ENCODE measurements around the gene CCDC88C. TPM values are rescaled to one million over a fixed set of nuclear protein-coding genes. Genes with fewer than 3 reads are reported as not detected.
A peak's percentile ranks its signal among the peaks of the same experiment; 100 is the strongest.

The CCDC88C gene
- total RNA-seq, 2 experiments from 2014 or later, result 137 to 253 TPM

DNA sequence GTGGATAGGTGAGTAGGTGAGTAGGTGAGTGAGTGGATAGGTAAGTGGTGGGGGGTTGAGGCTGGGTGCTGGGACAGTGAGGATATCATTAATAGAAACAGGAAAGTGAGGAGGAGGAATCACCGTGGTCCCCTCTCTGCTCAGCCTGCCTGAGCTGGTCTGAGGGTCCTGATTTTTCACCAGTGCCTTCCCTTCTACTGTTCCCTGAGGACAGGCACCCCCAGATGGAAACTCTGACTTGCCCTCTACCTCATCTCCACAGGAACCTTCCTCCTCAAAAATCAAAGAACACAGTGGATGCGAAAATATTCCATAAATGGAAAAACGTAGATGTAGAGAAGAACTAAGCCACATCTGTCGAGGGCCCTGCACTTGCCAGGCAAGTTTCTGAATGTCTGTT lies 175.0 kb downstream of the CCDC88C start:
- intact Hi-C loops (cut with micrococcal nuclease; ENCODE audit: unreplicated experiment), result loop anchor here (5.0 kb wide), 1 partner anchor 40 kb away; no protein-coding TSS in a partner anchor
- TF ChIP-seq, protein P1, sequence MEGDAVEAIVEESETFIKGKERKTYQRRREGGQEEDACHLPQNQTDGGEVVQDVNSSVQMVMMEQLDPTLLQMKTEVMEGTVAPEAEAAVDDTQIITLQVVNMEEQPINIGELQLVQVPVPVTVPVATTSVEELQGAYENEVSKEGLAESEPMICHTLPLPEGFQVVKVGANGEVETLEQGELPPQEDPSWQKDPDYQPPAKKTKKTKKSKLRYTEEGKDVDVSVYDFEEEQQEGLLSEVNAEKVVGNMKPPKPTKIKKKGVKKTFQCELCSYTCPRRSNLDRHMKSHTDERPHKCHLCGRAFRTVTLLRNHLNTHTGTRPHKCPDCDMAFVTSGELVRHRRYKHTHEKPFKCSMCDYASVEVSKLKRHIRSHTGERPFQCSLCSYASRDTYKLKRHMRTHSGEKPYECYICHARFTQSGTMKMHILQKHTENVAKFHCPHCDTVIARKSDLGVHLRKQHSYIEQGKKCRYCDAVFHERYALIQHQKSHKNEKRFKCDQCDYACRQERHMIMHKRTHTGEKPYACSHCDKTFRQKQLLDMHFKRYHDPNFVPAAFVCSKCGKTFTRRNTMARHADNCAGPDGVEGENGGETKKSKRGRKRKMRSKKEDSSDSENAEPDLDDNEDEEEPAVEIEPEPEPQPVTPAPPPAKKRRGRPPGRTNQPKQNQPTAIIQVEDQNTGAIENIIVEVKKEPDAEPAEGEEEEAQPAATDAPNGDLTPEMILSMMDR (conservative IDR thresholded peaks at IDR 0.05; ENCODE audit: low read length), result no peak
- no peak for TF ChIP-seq EZH2phosphoT487 (IDR thresholded peaks at IDR 0.05; ENCODE audit: borderline replicate concordance, low read depth, low read length)
- CTCF ChIA-PET (ENCODE audit: unreplicated experiment), result interaction anchor here (1.7 kb wide), 1 partner anchor 13 kb away, joined by 3 read pairs; no protein-coding TSS in a partner anchor
- Histone ChIP-seq H3K4me2 (ENCODE audit: low read length) (peak overlapping the region; percentile 87), H3K9me2 (ENCODE audit: insufficient read depth, low read length) (no peaks in the 10 kb centered on the region), H3K79me2 (ENCODE audit: insufficient read depth, low read depth, low read length) (no peaks in the 10 kb centered on the region), H4K20me1 (ENCODE audit: insufficient read depth, low read length) (no peaks in the 10 kb centered on the region), H3K9me3 (ENCODE audit: low read length) (no peaks in the 10 kb centered on the region), H3K27ac (ENCODE audit: low read depth, low read length, poor library complexity, severe bottlenecking) (peak overlapping the region; percentile 76), H2AFZ (ENCODE audit: low read length) (peak overlapping the region; percentile 74), H3K4me1 (ENCODE audit: insufficient read depth, low read length, poor library complexity, severe bottlenecking) (peaks cover 59% of the 10 kb centered on the region), H3K36me3 (ENCODE audit: insufficient read depth, low read length) (no peaks in the 10 kb centered on the region), H3K4me3 (ENCODE audit: low read depth, low read length, poor library complexity, severe bottlenecking) (peak overlapping the region; percentile 32)
- no TSS peak for BruUV-seq (replicated peaks)
- POLR2A ChIA-PET, result interaction anchor here (0.7 to 2.7 kb wide), 4 partner anchors 9 to 824 kb away, joined by 3 to 12 read pairs (median 4); no protein-coding TSS in a partner anchor
- no peak for DNase-seq (ENCODE audit: low spot score)

DNA sequence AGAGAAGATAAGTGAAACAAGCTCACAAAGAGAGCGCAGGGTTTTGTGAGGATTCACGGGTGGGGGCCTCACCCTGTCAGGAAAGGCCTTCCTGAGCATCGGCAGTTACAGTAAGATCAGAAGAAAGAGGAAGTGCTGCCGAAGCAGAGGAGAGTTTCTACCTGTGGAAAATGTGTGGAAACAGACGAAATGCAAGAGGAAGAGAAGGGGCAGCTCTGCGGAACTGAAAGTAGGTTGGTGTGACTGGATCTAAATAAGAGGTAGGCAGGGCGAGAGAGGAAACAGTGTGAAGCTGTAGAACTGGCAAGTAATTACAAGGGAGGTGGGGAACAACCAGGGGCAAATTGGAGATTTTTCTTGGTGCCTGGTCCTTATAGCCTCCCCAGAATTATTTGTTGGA lies 175.8 kb downstream of the CCDC88C start:
- peak; percentile 88 for DNase-seq (ENCODE audit: low spot score)

DNA sequence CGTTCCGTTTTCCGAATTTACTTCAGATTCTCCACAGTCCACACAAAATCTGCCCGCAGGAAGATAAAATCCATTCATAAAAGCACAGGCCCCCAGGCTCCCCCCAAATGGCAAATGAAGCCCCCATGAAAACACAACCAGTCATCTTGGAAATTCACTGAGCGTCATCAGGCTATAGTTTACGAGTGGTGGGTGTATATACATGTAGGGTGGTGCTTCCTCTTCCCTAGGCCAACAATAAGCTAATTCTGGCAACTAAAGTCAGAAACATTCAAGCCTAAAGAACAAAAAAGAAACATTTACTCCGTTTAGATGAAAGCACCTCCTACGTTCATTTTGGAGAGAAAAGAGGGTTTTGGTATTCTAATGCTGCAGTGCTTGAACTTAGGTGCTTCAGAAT lies 179.0 kb downstream of the CCDC88C start:
- POLR2A ChIA-PET, result no interaction called here
- Histone ChIP-seq H3K4me3 (ENCODE audit: low read depth, low read length, poor library complexity, severe bottlenecking) (no peak overlapping the region), H3K36me3 (ENCODE audit: insufficient read depth, low read length) (no peaks in the 10 kb centered on the region), H3K9me3 (ENCODE audit: low read length) (no peaks in the 10 kb centered on the region), H3K9me2 (ENCODE audit: insufficient read depth, low read length) (no peaks in the 10 kb centered on the region), H3K4me1 (ENCODE audit: insufficient read depth, low read length, poor library complexity, severe bottlenecking) (peaks cover 28% of the 10 kb centered on the region), H4K20me1 (ENCODE audit: insufficient read depth, low read length) (no peaks in the 10 kb centered on the region), H2AFZ (ENCODE audit: low read length) (no peak overlapping the region), H3K4me2 (ENCODE audit: low read length) (no peak overlapping the region), H3K79me2 (ENCODE audit: insufficient read depth, low read depth, low read length) (no peaks in the 10 kb centered on the region), H3K27ac (ENCODE audit: low read depth, low read length, poor library complexity, severe bottlenecking) (no peak overlapping the region)
- CTCF ChIA-PET (ENCODE audit: unreplicated experiment), result no interaction called here
- no TSS peak for BruUV-seq (replicated peaks)
- TF ChIP-seq, protein P1 (conservative IDR thresholded peaks at IDR 0.05; ENCODE audit: low read length), result no peak
- TF ChIP-seq EZH2phosphoT487 (IDR thresholded peaks at IDR 0.05; ENCODE audit: borderline replicate concordance, low read depth, low read length), result no peak
- DNase-seq (ENCODE audit: low spot score), result no peak
- intact Hi-C loops (cut with micrococcal nuclease; ENCODE audit: unreplicated experiment), result no loop called here

More for the DNA sequence above, 175.8 kb downstream of the CCDC88C start:
- no peak for TF ChIP-seq EZH2phosphoT487 (IDR thresholded peaks at IDR 0.05; ENCODE audit: borderline replicate concordance, low read depth, low read length)
- TF ChIP-seq, protein P1 (conservative IDR thresholded peaks at IDR 0.05; ENCODE audit: low read length), result no peak
- POLR2A ChIA-PET, result interaction anchor here (0.5 to 2.7 kb wide), 9 partner anchors 7 to 549 kb away, joined by 3 to 12 read pairs (median 4); no protein-coding TSS in a partner anchor
- Histone ChIP-seq H3K9me3 (ENCODE audit: low read length) (no peaks in the 10 kb centered on the region), H3K9me2 (ENCODE audit: insufficient read depth, low read length) (no peaks in the 10 kb centered on the region), H4K20me1 (ENCODE audit: insufficient read depth, low read length) (no peaks in the 10 kb centered on the region), H3K4me2 (ENCODE audit: low read length) (peak overlapping the region; percentile 87), H3K4me1 (ENCODE audit: insufficient read depth, low read length, poor library complexity, severe bottlenecking) (peaks cover 59% of the 10 kb centered on the region), H3K36me3 (ENCODE audit: insufficient read depth, low read length) (no peaks in the 10 kb centered on the region), H3K4me3 (ENCODE audit: low read depth, low read length, poor library complexity, severe bottlenecking) (peak overlapping the region; percentile 62), H2AFZ (ENCODE audit: low read length) (peak overlapping the region; percentile 49; the same call in 1 of the 2 replicates), H3K27ac (ENCODE audit: low read depth, low read length, poor library complexity, severe bottlenecking) (peak overlapping the region; percentile 76), H3K79me2 (ENCODE audit: insufficient read depth, low read depth, low read length) (no peaks in the 10 kb centered on the region)
- CTCF ChIA-PET (ENCODE audit: unreplicated experiment), result interaction anchor here (1.7 kb wide), 1 partner anchor 14 kb away, joined by 3 read pairs; no protein-coding TSS in a partner anchor
- intact Hi-C loops (cut with micrococcal nuclease; ENCODE audit: unreplicated experiment), result loop anchor here (5.0 kb wide), 1 partner anchor 40 kb away; no protein-coding TSS in a partner anchor
- BruUV-seq (replicated peaks), result no TSS peak

All from OCI-LY7 (cell line).